ENCODE data around the gene SPACA9.

The SPACA9 gene

DNA sequence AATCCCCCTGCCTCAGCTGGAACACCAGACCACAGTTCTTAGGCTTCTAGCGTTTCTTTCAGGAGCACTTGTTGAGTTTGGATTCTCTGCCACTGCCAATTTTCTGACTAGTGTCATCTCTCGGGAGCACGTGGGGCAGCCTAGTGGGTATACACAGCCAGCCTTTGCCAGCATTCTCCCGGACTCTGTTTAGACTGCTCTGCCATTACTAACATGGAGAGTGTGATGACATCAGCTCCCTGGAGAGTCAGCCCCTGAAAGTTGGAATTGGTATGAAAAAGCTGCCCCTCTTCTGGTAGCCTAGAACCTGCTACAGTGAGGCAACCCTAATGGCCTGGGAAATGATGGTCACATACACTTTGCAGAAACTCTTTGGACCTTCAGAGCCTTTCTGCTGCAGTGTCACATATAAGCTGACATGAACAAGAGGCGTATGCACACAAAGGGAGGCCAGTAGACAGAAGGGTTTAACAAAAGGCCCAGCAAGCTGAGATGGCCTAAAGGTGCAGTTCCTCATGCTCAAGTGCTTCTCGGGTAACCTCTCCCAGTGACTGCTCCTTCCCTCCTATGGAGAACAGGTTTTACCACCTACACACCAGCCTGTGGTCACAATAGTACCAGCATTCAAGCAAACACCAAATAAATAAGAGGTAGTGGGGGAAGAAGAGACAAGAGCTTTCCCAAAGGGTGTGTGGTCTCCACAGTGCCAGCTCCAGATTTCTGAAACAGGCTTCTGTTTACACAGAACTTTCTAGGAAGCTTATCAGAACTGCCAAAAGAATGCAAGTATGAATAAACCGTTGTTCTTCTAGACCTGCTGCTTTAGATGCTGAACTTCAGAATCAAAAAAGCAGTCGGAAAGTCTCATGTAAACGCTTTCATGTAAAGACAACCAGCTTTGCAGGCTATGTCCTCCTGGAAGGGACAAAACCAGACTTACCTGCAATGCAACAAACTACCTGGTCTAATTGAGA lies 16.5 kb downstream of the SPACA9 start:
- DNase-seq: no peak

GRCh38 chr9:132896264-132896663 lies 17.6 kb downstream of the SPACA9 start:
- no peak for DNase-seq

DNA sequence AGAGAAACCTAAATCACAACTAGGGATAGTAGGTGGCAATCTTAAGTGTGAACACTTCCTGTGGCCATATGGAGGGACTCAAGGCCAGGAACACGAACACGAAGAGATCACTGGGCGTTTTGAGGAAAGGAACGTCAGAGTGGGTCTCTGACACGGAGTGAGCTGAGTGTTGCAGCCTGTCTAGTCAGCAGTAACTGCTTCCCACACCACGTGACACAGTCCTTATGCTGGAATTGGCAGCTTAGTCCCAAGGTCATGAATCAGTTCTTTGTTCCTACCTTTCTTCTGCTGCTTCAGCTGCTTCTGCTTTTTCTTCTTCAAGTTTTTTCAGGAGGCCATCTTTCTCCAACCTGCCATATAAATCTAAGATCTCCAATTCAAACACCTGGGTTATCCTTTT lies 18.2 kb downstream of the SPACA9 start:
- DNase-seq: no peak

- no peak for DNase-seq
Observed at GRCh38 chr9:132898051-132898450, 19.4 kb downstream of the SPACA9 start.

DNA sequence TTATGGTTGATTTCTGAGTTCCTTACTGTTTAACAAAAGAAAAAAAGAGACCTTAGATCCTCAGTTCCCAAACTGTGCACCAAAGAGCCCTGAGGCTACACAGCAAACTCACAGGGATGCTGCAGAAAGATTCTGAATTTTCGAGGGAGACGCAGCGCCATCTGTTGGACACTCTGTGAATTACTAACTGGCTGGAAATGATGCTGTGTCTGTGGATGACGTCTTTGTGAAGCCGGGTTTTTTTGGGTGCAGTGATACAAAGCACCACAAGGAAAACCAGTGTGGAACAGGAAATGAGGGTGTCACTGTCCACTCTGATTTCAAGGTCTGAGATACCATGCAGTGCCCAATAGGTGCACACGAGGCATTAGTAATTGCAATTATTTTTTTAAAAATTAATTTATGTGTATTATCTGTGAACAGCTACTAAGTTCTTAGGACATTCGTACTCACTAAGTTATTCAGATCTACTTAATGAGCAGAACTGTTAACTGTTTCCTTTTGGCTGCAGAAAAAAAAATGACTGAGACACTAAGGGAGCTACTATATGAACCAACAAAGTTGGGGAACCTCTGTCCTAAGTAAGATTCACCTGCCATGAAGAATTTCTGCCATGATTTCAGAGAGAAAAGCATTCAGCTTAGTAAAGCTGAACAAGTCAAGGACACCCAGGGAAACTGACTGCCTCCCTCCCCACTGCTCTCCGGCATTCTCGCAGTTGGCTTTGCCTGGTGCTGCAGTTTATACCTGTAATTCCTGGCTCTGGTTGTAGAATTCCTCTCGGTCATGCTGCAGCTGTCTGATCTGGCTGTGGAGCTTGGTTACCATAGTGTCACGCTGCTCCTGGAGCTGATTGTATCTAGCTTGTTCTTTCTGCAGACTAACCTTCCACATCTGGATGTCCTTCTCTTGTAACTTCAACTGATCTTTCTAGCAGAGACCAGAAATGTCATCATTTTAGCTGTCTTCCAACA lies 23.4 kb downstream of the SPACA9 start:
- DNase-seq: peak; percentile 80 to 81

- no peak for DNase-seq
Observed at GRCh38 chr9:132903574-132904492, 25.1 kb downstream of the SPACA9 start.

- no peak for DNase-seq
Observed at GRCh38 chr9:132905726-132906125, 27.0 kb downstream of the SPACA9 start.

GRCh38 chr9:132908635-132909034 lies 29.9 kb downstream of the SPACA9 start:
- DNase-seq: no peak

DNA sequence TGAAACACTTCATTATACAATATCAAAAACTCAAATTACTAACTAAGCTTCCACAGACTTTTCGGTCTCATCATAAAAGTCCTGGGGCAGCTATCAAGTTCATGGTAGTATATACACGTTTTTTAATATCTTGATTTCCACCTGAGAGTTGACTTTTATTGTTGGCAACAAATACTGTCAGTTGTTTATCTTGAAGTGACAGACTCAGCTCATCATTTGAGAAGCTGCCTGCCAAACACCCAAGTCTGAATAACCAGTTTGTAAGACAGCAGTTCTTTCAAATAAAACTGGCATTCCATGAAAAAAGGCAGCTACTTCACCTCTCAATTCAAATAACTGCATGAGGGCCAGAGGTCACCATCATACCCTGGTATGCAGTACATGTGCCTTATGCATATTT lies 30.6 kb downstream of the SPACA9 start:
- no peak for DNase-seq

GRCh38 chr9:132910376-132910775 lies 31.7 kb downstream of the SPACA9 start:
- no peak for DNase-seq

DNA sequence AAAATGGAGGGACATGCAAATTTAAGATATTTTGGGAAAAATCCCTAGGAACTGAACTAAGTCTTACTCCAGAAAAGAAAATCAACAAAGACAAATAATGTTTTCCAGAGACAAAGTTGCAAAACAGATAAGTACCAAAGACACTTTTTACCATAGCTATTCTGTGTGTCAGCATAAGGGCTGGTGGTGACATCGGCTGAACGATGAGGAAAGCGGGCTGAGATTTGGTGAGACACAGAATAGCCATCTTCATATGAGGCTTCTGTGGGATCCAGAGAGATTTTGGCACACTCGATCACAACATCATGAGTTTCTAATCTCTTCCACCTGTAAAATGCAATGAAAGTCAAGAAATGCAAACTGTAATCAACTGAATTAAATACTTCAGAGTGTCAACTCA lies 33.4 kb downstream of the SPACA9 start:
- DNase-seq: no peak

DNA sequence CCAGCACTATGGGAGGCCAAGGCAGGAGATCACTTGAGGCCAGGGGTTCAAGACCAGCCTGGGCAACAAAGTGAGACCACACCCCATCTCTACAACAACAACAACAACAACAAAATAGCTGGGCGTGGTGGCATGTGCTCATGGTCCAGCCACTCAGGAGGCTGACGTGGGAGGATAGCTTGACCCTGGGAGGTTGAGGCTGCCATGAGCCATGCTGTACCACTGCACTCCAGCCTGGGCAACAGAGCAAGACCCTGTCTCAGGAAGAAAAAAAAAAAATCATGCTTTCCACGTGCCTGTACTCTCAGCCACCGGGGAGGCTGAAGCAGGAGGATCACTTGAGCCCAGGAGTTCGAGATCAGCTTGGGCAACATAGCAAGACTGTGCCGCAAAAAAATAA lies 36.2 kb downstream of the SPACA9 start:
- no peak for DNase-seq

GRCh38 chr9:132919614-132920268 lies 41.0 kb downstream of the SPACA9 start:
- no peak for DNase-seq

- DNase-seq: no peak
Observed at GRCh38 chr9:132923346-132923902, 44.7 kb downstream of the SPACA9 start.

DNA sequence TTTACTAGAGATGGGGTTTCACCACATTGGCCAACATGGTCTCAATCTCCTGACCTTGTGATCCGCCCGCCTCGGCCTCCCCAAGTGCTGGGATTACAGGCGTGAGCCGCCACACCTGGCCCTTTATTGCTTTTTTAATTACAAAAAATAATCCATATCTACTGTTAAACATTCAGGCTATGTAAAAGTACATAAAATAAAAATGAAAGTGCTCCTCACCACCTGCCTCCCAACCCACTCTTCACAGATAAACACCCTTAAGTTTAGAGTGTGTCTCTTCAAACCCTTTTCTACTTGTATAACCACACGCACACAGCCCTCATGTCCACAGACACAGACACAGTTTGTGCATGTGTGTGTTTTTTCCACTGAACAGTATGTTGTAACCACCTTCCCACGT lies 49.0 kb downstream of the SPACA9 start:
- DNase-seq: no peak

DNA sequence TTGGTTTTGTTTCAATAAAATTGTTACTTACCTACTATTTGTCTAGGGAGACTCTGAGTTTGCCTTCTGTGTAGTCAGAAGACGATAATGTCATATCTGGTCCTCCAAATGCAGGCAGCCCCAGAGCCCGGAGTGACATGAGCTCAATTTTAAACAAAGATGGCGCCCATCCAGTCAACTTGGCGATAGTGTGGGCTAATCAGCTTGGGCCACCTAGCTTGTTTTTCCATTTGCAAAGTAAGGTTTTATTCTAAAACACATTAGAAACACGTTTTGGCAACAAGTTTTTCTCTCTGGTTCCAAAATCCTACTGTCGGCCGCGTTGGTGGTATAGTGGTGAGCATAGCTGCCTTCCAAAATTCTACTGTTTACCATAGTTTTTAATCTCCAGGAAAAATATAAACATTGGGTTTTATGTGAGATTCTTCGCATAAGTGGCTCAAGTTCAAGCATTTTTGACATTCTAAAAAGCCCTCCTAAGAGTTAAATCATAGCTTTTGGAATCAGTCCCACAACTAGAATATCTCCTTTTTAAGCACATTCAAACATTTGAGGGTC lies 52.6 kb downstream of the SPACA9 start:
- DNase-seq: no peak

- no peak for DNase-seq
Observed at GRCh38 chr9:132935026-132935425, 56.3 kb downstream of the SPACA9 start.

- DNase-seq: no peak
Observed at GRCh38 chr9:132937463-132937901, 58.8 kb downstream of the SPACA9 start.

- no peak for DNase-seq
Observed at GRCh38 chr9:132939169-132939568, 60.5 kb downstream of the SPACA9 start.

All from stimulated activated CD4-positive, alpha-beta T cell treated with anti-CD3 and anti-CD28 coated beads, Interleukin-2, amount 100 ng/mL, for 24 hours (primary cell).